Superior temporal gyrus (tissue), 1 donor: ENCODE data around the gene PCGF2.
A peak's percentile ranks its signal among the peaks of the same experiment; 100 is the strongest.

Source experiments
- DNase-seq: peaks from one replicate; pipeline ENCODE4 v3.0.0-alpha.2; 2016; ENCODE audit errors: extremely low spot score

The PCGF2 gene

DNA sequence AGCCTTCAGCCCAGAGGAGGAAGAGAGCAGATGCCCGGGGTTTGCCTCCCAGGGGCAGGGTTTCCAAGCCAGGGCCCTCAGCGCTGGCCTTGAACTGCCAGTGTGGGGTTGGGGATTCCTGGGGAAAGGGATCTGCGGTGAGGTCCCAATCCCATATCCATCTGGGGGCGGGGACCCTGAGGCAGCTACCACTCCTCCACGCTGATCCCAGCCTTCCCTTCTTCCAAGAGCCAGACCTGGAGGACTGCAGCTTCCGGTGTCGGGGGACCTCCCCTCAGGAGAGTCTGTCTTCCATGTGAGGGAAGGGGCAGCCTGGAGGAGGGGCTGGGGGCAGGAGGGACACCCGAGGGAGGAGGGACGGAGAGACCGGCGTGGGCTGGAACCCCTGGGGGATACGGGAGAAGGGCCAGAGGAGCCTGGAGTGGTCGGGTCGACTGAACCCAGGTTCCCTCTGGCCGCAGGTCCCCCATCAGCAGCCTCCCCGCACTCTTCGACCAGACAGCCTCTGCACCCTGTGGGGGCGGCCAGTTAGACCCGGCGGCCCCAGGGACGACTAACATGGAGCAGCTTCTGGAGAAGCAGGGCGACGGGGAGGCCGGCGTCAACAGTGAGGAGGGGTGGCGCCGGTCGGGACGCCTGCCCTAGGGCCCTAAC lies 28.7 kb downstream of the PCGF2 start:
- no peak for DNase-seq

DNA sequence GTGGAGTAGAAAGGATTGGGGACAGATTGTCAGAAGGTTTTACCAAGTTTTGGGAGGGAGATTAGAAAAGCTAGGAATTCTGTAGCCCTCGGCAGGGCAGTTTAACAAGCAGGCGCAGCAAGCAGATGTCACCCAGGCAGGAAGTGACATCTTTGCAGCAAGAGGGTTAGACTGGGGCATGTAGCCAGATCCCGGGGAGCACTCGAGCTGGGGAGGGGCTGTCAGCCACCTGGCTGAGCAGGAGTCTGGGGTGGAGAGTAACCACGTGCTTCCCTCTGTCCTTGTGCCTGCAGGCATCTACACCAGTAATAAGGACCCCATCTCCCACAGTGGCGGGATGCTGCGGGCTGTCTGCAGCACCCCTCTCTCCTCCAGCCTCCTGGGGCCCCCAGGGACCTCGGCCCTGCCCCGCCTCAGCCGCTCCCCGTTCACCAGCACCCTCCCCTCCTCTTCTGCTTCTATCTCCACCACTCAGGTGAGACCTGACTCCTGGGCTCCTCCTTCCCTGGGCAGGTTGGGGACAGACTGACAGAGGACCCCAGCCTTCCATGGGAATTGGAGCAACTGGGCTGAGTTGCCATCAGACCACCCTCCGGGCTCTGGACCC lies 30.9 kb downstream of the PCGF2 start:
- DNase-seq: no peak

DNA sequence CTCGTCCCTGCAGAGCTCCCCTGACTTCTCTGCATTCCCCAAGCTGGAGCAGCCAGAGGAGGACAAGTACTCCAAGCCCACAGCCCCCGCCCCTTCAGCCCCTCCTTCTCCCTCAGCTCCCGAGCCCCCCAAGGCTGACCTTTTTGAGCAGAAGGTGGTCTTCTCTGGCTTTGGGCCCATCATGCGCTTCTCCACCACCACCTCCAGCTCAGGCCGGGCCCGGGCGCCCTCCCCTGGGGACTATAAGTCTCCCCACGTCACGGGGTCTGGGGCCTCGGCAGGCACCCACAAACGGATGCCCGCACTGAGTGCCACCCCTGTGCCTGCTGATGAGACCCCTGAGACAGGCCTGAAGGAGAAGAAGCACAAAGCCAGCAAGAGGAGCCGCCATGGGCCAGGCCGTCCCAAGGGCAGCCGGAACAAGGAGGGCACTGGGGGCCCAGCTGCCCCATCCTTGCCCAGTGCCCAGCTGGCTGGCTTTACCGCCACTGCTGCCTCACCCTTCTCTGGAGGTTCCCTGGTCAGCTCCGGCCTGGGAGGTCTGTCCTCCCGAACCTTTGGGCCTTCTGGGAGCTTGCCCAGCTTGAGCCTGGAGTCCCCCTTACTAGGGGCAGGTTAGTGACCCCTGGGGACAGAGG lies 31.6 kb downstream of the PCGF2 start:
- no peak for DNase-seq

DNA sequence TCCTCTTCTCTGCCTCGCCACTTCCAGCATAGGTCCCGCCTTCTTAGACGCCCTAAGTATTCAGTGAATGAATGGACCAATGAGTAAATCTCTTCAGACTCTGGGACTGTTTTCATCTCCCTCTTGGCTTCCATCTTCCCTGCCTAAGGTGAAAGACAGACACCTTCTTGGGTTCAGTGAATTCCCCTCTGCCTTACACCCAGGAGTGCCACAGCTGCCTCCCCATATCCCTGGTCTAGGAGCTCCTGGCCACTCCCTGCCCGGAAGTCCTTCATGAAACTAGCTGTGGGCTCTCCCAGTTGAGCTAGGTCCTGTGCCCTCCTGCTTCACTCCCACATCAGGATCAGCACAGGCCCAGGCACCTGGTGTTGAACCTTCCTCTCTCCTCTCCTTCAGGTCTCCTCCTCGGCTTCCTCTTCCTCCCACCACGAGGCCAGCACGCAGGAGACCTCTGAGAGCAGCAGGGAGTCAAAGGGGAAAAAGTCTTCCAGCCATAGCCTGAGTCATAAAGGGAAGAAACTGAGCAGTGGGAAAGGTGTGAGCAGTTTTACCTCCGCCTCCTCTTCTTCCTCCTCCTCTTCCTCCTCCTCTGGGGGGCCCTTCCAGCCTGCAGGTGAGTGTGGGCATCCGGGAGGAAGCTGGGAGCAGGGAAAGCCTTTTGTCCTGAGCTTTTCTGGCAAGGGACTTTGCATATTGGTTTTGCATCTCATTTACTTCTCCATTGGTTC lies 32.8 kb downstream of the PCGF2 start:
- DNase-seq: no peak

GRCh38 chr17:38713456-38714075 lies 34.6 kb downstream of the PCGF2 start:
- DNase-seq: no peak

- no peak for DNase-seq
These were observed 35.5 kb downstream of the PCGF2 start for GRCh38 chr17:38712593-38712992.

DNA sequence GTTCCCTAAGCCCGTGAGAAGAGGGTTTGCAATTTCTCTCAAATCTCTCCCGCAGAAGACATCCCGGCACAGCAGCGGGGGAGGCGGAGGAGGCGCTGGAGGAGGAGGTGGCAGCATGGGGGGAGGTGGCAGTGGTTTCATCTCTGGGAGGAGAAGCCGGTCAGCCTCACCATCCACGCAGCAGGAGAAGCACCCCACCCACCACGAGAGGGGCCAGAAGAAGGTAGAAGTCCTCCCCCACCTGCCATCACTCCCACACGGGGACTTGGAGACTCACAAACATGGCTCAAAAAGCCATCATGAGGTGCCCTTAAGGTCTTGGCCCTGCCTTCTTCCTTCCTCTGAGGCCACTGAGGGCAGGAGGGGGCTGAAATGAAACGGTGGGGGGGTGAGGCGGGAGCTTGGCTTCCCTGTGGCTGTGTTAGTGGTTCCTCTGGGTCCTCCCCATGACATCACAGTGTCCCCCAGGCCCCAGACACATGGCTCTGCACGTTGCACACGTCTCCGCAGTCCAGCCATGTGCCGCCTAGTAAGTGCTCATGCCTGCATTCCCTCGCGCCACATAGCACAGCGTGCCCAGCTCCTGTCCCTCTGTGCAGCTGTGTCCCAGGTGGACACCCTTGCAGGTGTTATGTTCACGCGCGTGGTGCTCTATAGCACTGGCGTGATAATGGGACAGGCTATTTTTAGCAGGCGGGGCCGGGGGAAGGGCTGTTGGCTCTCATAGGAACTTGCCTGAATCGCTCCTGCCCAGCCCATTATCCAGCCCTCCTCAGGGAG lies 36.2 kb downstream of the PCGF2 start:
- DNase-seq: no peak

GRCh38 chr17:38710985-38711384 lies 37.2 kb downstream of the PCGF2 start:
- DNase-seq: no peak

DNA sequence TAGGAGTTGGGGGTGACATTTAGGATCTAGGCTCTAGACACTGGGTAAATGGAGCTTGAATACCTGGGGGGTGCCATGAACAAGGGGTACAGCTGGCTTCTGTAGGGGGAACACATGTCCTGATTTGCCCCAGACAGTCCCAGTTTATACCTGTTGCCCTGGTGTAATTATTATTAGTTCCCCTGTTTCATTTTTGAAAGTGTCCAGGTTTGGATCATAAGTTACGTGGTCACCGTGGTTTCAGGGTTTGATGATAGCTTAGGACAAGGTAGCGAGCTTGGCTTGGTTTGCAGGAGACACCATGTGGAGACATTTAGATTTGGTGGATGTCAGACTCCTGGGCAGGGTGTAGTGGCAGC lies 37.6 kb downstream of the PCGF2 start:
- DNase-seq: no peak

DNA sequence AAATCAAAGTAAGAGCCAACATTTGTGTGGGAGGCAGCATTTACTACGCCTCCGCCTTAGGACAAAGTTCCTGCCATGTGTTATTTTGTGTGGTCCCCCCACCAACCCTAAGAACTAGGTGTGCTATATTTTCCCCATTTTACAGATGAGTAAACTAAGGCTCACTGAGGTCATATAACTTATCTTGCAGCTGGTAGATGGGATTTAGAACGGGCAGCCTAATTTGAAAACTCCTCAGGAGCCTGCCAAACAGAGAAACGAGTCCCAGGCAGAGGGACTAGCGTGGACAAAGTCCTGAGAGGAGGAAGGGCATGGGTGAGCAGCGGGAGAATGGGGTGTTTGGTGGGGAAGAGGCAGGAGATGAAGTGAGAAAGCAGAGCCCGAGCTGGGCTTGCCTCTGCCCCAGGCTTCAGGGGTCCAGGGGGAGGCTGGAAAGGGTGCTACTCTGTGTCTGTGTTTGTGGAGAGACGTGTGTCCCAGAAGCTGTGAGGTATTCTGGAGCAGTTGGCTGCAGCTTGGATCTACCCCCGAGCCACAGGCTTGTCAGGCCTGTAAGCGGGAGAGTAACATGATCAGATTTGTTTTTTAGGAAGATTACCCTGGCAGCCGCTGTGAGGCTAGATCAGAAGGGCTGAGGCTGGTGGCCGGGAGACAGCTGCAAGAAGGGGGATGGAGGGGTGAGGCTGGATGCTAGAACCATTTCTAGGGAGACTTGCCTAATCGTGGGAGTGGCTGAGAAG lies 38.1 kb downstream of the PCGF2 start:
- DNase-seq: no peak

DNA sequence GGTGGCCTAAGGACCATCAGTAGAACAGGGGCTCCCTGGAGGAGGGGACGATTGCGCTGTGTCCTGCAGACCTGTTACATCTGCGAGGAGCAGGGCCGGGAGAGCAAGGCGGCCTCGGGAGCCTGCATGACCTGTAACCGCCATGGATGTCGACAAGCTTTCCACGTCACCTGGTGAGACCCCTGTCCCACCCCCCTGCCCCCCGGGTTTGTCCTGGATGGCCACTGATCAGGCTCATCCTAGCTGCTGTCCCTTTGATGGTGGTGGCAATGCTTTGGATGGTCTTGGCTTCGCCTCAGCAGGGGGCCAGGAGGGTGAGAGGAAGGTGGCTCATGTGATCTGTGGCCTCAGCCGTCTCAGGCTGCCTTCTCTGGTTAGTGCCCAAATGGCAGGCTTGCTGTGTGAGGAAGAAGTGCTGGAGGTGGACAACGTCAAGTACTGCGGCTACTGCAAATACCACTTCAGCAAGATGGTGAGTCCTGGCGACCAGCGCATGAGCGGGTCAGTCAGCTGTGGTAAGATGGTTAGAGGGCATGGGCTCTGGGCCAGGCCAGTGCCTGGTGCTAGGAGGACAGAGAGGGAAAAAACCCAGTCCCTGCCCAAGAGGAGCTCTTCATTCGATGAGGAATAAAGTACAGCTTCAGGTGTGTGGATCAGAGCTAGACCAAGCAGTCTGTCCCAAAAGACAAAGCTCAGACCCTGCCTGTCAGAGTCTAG lies 38.9 kb downstream of the PCGF2 start:
- DNase-seq: no peak

DNA sequence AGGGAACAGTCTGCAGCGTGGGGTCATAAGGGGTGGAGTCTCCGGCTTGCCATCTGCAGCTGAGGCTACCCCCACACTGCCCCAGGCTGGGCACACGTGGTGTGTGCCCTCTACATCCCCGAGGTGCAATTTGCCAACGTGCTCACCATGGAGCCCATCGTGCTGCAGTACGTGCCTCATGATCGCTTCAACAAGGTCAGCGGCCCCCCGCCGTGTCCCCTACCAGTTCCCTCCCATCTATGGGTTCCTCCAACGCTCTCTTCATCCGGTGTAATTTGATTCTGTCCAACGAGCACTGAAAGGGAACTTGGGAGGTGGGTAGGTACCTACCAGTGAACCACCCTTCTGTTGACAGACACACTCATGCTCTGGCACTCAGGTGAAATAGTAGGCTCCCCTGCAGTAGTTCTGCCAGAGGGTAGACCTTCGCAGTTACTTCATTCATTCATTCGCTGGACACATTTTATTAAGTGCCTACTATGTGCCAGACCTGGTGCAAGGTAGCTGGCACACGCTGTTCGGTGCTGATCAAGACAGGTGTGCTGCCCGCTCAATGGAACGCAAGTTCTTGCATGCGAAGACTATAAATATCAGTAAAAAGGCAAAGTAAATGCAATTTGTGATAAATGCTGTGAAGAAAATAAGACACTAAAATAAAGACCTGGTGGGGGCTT lies 40.3 kb downstream of the PCGF2 start:
- DNase-seq: no peak

- DNase-seq: no peak
These were observed 41.5 kb downstream of the PCGF2 start for GRCh38 chr17:38706505-38707216.

DNA sequence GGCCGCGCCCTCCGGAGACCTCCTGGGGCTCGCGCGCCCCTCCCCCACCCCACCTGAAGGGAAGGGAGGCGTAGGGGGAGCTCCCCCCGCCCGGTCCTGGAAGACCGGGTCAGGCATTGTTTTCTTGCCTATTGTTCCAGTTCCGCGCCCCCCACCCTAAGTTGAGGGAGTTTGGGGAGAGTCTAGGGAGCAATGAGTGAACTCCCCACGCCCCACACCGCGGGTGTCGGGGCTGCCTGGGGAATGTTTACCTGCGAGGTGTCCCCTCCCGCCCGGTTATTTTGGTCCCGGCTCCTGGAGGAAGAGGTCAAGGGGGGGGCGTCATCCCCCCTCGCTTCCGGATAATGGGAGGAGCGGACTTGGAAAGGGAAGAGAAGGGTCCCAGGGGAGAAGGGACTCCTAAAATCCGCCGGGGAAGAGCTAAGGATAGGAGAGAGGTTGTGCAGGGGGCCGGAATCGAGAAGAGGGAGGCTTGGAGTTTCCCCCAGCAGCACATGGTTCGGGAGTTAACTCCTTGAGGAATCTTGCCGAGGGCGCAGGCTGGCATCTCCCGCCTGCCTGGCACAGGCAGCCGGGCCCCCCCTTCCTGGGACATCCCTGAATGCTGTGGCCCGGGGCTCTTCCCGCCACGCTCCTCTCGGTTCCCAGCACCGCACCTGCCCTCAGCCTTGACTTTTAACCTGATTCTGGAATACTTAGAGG lies 42.2 kb downstream of the PCGF2 start:
- DNase-seq: peak; percentile 35

DNA sequence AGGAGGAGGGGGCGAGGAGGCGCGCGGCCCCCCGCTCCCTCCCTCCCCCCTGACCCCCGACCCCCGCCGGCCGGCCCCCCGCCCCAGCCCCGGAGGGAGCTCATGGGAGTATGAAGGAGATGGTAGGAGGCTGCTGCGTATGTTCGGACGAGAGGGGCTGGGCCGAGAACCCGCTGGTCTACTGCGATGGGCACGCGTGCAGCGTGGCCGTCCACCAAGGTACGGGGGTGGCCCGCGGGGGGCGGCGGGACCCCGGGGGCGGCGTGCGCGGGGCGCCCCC lies 42.7 kb downstream of the PCGF2 start:
- no peak for DNase-seq

DNA sequence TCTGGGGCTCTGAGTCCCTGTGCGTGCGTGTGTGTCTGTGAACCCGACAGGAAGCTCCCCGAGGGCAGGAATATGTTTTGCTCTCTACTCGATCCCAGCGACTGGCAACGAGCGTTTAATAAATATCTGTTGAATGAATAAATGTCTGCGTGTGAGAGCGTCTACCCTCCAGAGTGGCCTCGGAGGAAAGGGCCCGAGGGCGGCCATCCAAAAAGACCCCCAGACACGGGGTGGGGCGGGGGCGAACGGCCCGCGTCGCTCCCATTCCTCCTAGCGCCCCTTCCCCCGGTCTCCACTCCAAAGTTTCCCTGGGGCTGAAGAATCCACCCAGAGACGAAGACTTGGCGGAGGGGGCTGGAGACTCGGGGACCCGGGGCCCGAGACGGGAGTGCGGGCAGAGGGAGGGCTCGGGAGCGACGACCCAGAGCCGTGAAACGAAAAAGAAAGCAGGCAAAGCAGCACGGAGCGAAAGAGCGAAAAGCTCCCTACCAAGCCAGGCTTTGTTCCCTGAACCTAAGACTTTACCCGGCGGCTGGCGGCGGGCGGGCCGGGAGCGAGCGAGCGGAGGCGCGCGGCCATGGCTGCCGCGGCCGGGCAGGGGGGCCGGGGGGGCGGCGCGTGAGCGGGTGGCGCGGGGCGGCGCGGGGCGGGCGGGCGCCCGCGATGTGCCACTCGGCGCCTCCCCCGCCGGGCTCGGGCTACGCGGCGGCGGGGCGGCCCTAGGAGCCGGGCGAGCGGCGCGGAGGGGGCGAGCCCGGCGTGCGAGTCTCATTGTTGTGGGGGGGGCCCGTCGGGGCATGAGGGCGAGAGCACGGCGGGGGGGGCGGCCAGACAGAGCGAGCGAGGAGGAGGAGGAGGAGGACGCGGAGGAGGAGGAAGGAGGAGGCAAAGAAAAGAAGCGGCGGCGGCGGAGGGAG lies 43.3 kb downstream of the PCGF2 start, which contains the start of gene MLLT6:
TSS of gene MLLT6 (plus strand) at position 668 of the 917 bp plus-strand sequence. CDS start 360 bp downstream, outside the sequence.
- DNase-seq: peak; percentile 81
